Adipocyte (in vitro differentiated cells): ENCODE measurements around the gene MAMSTR.

ENCODE experiments used
- DNase-seq: peaks from one replicate; pipeline ENCODE4 v3.0.0-alpha.2; 2015; ENCODE audit warnings: low read depth
- H3K27me3 ChIP-seq: replicated peaks from 2 replicates; pipeline ENCODE4 v1.7.0; 2013; ENCODE audit warnings: mild to moderate bottlenecking, low read length, moderate library complexity; ENCODE audit not compliant: control insufficient read depth, insufficient read depth
- H3K36me3 ChIP-seq: 2 replicates; pipeline ENCODE4 v1.7.0; 2013; ENCODE audit warnings: low read length, mild to moderate bottlenecking, moderate library complexity; ENCODE audit not compliant: control insufficient read depth, insufficient read depth, severe bottlenecking
- H3K4me1 ChIP-seq: 2 replicates; pipeline ENCODE4 v1.7.0; 2013; ENCODE audit warnings: mild to moderate bottlenecking, low read length, moderate library complexity; ENCODE audit not compliant: control insufficient read depth, insufficient read depth
- H3K4me3 ChIP-seq: 2 replicates; pipeline ENCODE4 v1.7.0; 2013; ENCODE audit warnings: mild to moderate bottlenecking, low read length, moderate library complexity
- H3K9ac ChIP-seq: 2 replicates; pipeline ENCODE4 v1.7.0; 2013; ENCODE audit warnings: mild to moderate bottlenecking, low read length, moderate library complexity
- H3K9me3 ChIP-seq: 2 replicates; pipeline ENCODE4 v1.7.0; 2013; ENCODE audit warnings: mild to moderate bottlenecking, low read length, moderate library complexity; ENCODE audit not compliant: control insufficient read depth

MAMSTR gene

GRCh38 chr19:48742096-48742495 is 22.6 kb upstream of the MAMSTR start:
- H3K4me1 ChIP-seq = no peaks in the 10 kb centered on the region
- H3K9me3 ChIP-seq = no peaks in the 10 kb centered on the region
- DNase-seq = no peak
- peaks cover 7% of the 10 kb centered on the region for H3K27me3 ChIP-seq
- no peaks in the 10 kb centered on the region for H3K36me3 ChIP-seq
- no peak overlapping the region for H3K9ac ChIP-seq
- no peak overlapping the region for H3K4me3 ChIP-seq

- H3K36me3 ChIP-seq = no peaks in the 10 kb centered on the region
- H3K9ac ChIP-seq = no peak overlapping the region
- H3K4me3 ChIP-seq = no peak overlapping the region
These were observed 21.8 kb upstream of the MAMSTR start for GRCh38 chr19:48741129-48741999.

GRCh38 chr19:48740164-48740972 is 20.8 kb upstream of the MAMSTR start, which contains the start of gene RASIP1:
Gene RASIP1 (minus strand): TSS chr19:48740610. CDS start chr19:48740282, 328 bp downstream.
- H3K4me1 ChIP-seq = no peaks in the 10 kb centered on the region
- DNase-seq = no peak
- H3K9me3 ChIP-seq = no peaks in the 10 kb centered on the region
- H3K36me3 ChIP-seq = no peaks in the 10 kb centered on the region
- H3K4me3 ChIP-seq = no peak within 1 kb of the TSS
- no peak within 1 kb of the TSS for H3K9ac ChIP-seq
- H3K27me3 ChIP-seq = peaks cover 8% of the 10 kb centered on the region

More at GRCh38 chr19:48741129-48741999, 21.8 kb upstream of the MAMSTR start:
- Histone ChIP-seq H3K27me3 (peaks cover 7% of the 10 kb centered on the region), H3K9me3 (no peaks in the 10 kb centered on the region), H3K4me1 (no peaks in the 10 kb centered on the region)
- DNase-seq = peak; percentile 17

- H3K36me3 ChIP-seq = no peaks in the 10 kb centered on the region
- no peaks in the 10 kb centered on the region for H3K9me3 ChIP-seq
- no peak for DNase-seq
- H3K4me1 ChIP-seq = no peaks in the 10 kb centered on the region
- H3K27me3 ChIP-seq = peaks cover 15% of the 10 kb centered on the region
- H3K9ac ChIP-seq = no peak overlapping the region
- no peak overlapping the region for H3K4me3 ChIP-seq
These were observed 20.1 kb upstream of the MAMSTR start for GRCh38 chr19:48739404-48740163.

GRCh38 chr19:48738557-48739403 is 19.3 kb upstream of the MAMSTR start:
- Histone ChIP-seq H3K27me3 (peaks cover 15% of the 10 kb centered on the region), H3K36me3 (no peaks in the 10 kb centered on the region), H3K4me3 (no peak overlapping the region), H3K9me3 (no peaks in the 10 kb centered on the region), H3K9ac (no peak overlapping the region), H3K4me1 (no peaks in the 10 kb centered on the region)
- peak; percentile 83 for DNase-seq

- Histone ChIP-seq H3K9ac (no peak overlapping the region), H3K9me3 (no peaks in the 10 kb centered on the region)
- DNase-seq = no peak
These were observed 18.0 kb upstream of the MAMSTR start for GRCh38 chr19:48737360-48737998.

GRCh38 chr19:48735031-48735615 is 15.6 kb upstream of the MAMSTR start:
- H3K9me3 ChIP-seq = no peaks in the 10 kb centered on the region
- no peaks in the 10 kb centered on the region for H3K36me3 ChIP-seq
- DNase-seq = no peak
- H3K4me3 ChIP-seq = no peak overlapping the region
- peaks cover 32% of the 10 kb centered on the region for H3K27me3 ChIP-seq
- H3K9ac ChIP-seq = no peak overlapping the region
- H3K4me1 ChIP-seq = no peaks in the 10 kb centered on the region

More at GRCh38 chr19:48737360-48737998, 18.0 kb upstream of the MAMSTR start:
- Histone ChIP-seq H3K4me3 (no peak overlapping the region), H3K4me1 (no peaks in the 10 kb centered on the region), H3K27me3 (peaks cover 24% of the 10 kb centered on the region), H3K36me3 (no peaks in the 10 kb centered on the region)

GRCh38 chr19:48734625-48735024 is 15.1 kb upstream of the MAMSTR start:
- H3K4me3 ChIP-seq = no peak overlapping the region
- no peaks in the 10 kb centered on the region for H3K36me3 ChIP-seq
- H3K27me3 ChIP-seq = peaks cover 32% of the 10 kb centered on the region
- no peak overlapping the region for H3K9ac ChIP-seq
- no peak for DNase-seq
- no peaks in the 10 kb centered on the region for H3K9me3 ChIP-seq
- H3K4me1 ChIP-seq = no peaks in the 10 kb centered on the region

GRCh38 chr19:48731452-48731851 is 11.9 kb upstream of the MAMSTR start:
- Histone ChIP-seq H3K36me3 (no peaks in the 10 kb centered on the region), H3K4me1 (no peaks in the 10 kb centered on the region), H3K9ac (no peak overlapping the region), H3K4me3 (no peak overlapping the region), H3K27me3 (peaks cover 26% of the 10 kb centered on the region), H3K9me3 (no peaks in the 10 kb centered on the region)
- no peak for DNase-seq
